Stimulated activated CD8-positive, alpha-beta memory T cell treated with anti-CD3 and anti-CD28 coated beads, Interleukin-2, amount 100 ng/mL, for 48 hours (primary cell): ENCODE results near the gene PTPRN2.

Experiments used
- DNase-seq, 2 donors: peaks; one replicate each; pipeline ENCODE4 v3.0.0-alpha.2; 2020; ENCODE audit warnings: low read depth in 2 of 2

Gene PTPRN2

GRCh38 chr7:157630301-157630853 is 957.2 kb downstream of the PTPRN2 start:
- no peak for DNase-seq

- no peak for DNase-seq
Measured at GRCh38 chr7:157628456-157628855, 959.2 kb downstream of the PTPRN2 start.

DNA sequence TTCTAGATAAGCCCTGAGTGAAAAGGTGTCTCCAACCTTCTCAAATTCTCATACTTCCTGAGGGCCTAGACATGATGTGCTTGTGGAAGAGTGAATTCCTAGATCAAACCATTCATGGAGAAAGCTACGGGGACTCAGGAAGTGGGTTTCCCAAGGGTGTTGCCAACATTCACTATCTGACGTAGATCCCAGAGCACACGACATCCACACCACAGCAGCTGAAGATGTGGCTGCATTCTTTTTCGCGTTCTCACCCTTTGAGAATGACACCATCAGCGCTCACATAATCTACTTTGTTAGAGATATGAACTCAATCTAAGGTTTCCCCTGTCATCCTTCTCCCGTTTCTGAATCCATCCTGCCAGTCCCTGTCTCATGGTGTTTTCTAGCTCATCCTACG is 960.0 kb downstream of the PTPRN2 start:
- DNase-seq, result no peak

DNA sequence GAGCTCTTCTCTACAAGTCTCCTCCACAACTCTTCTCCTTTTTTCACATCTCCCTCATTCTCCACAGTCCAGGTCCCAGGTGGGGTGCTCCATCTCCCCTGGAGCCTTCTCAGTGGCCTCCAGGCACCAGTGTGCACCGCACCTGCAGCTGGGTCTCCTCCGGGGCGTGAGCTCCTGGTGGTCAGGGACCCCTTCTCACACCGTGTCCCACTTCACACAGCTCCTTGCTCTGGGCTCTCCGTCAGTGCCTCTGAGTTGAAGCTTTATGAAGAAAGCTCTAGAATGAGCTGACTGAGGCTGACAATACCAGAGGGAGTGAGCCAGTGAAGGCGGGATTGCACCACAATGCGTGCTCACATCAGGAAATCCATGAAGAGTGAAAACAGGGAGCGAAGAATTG is 960.6 kb downstream of the PTPRN2 start:
- DNase-seq, result no peak

DNA sequence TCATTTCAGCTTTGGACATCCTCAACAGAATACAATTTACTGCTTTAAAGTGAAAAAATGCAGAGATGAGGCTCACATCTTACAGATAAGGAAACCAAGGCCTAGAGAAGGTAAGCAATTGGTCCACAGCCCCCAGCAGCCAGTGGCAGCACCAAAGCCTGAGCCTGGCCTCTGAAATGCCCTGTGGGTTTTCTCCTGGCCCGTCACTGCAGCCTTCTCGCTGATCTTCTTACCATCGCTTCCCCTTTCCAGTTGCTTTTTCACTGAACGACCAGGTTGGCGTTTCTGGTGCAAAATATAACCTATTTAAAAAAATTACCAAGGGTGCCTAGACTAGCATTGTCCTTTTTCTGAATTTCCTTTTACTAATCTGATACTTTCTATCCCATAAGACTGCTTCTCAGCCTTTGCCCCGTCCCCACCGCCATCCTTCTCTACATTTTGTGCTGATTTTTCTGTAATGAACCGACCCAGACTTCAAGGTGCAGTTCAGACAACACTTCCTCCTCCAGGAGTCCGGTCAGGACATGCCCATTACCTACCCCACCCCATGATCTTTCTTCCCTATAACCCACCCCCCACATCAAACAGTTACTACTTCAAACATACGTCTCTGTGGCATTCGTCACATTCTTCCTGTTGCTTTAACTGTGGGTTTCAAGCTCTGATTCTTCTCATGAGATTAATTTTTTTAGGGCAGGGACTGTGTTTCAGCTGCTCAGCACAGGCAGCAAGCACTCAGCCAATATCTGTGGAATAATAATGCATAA is 961.5 kb downstream of the PTPRN2 start:
- no peak for DNase-seq

- no peak for DNase-seq
Measured at GRCh38 chr7:157623556-157623955, 964.1 kb downstream of the PTPRN2 start.

DNA sequence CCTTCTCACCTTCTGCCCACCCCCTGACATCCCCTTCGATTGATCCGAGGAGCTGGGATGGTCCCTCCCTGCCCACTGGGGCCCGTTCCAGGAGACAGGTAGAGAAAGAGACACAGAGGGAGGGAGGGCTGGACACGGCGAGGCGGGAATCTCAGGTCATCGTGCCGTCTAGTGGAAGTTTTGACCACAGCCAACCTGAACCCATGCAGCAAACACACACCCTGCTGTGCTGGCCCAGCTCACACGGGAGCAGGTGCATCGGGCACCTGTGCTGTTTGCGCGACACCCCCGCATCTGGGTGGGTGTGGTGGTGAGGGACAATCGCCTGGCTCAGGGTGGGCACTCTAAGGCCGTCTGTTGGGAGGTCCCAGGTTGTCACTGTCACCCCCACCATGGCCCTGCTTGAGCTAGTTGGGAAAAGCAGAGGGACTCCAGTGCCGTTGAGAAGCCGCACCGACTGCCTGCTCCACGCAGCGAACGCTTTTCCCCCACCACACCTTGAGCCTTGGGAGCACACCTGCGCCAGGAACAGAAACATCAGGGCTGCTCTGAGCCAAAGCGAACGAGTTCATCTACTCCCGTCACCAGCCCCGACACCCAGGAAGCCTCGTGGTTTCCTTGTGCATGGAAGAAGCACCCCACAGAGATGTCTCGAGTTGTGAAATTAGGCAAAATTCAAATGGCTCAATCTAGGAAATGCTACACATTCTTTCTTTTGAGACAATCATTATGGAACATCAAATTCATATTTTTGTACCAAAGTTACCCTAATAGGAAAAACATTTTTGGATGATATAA is 965.0 kb downstream of the PTPRN2 start:
- no peak for DNase-seq

DNA sequence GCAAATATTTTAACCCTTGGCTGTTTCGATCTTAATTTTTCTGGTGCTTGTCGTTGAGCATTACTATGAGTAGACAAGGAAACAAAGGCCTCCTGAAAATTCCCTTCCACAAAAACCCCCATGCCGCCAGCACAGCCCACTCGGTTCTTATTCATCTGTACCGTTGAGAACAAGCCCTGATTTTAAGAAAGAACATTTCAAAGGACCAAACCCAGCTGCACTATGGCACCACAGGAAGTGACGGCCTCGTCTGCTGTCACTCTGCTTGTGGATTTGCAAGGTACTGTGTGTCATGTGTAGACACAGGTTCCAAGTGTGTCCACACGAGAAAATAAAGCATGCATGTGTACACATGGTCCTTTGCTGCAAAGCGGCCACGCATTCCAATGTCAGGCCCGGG is 965.6 kb downstream of the PTPRN2 start:
- no peak for DNase-seq

GRCh38 chr7:157621131-157621681 is 966.4 kb downstream of the PTPRN2 start:
- no peak for DNase-seq

- DNase-seq, result no peak
Measured at GRCh38 chr7:157620616-157621015, 967.0 kb downstream of the PTPRN2 start.

DNA sequence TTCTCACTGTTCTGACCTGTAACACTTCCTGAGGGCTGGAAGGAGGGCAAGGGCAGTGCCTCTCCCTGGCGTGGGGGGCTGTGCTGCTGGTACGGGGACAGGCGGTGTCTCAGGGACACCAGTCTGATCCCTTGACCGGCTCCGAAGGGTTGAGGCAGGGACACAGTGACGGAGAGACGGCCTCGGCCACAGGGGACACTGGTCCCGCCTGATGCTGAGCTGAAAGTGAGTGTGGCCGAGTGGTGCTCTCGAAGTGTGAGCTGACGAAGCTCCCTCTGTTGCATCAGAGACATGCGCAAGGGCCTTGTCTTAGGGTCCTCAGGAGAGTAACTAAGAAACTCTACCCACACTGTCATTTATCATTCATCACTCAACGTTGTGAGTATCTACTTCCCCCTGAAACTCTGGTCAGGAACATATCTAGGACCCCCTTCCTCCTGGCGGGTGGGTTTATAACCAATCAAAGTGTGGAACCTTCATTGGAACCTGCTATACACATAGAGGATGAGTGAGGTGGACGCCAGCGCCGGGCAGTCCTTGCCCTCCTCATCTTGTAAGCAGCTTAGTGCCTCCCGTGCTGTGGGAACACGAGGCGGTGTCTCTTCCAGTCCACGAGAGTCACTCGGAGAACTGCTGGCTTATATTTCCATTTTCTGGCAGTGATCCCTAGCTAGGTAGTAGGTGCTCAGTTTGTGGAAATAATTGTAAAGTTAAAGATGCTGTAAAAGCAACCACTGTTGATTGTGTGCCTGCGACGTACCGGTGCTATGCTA is 967.7 kb downstream of the PTPRN2 start:
- DNase-seq, result no peak

DNA sequence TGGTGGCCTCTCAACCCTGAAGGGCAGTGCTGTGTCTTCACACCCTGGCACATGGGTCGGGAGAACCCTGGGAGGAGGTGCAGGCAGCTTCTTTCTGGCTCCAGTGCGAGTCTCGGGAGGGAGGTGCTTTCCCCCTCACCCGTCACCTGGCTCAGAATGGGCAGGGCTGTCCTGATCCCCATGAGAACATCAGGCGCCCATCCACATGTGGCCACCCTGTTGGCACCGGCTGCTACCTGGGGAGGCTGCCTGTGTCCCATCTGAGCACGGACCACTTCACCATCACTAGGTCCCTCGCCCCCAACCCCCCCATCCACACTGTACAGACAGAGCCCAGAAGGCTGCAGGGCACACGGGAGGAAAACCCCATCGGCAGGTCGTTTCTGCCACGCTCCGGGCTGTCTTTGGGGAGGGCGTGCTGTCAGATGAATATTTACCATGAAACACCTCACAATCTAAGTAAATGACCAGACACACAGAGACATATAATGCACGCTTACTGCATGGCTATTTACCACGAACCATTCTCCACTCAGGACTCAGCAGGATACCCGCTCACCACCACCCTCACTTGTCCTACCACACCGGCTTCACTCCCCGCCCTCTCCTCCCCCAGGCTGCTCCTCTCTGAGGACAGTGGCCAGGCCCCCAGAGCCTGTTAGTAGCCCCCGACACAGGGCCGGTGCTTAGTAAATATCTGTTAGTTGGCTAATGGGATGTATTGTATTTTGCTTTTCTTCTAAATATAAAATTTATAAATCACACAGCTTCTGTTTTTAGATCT is 968.6 kb downstream of the PTPRN2 start:
- no peak for DNase-seq

GRCh38 chr7:157618091-157618726 is 969.4 kb downstream of the PTPRN2 start:
- no peak for DNase-seq

DNA sequence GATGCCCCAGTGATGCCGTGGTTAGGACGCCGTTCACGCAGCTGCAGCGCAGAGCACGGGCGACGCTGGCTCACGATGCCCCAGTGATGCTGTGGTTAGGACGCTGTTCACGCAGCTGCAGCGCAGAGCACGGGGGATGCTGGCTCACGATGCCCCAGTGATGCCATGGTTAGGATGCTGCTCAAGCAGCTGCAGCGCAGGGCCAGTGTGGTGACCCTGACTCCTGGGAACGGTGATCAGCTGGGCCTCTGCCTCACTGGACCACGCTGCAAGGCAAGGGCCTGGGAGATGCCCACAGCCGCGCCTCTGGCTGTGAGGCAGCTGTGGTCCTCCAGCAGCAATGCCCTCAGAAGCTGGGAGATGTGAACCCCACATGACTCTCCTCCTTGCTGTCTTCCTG is 970.2 kb downstream of the PTPRN2 start:
- DNase-seq, result no peak

DNA sequence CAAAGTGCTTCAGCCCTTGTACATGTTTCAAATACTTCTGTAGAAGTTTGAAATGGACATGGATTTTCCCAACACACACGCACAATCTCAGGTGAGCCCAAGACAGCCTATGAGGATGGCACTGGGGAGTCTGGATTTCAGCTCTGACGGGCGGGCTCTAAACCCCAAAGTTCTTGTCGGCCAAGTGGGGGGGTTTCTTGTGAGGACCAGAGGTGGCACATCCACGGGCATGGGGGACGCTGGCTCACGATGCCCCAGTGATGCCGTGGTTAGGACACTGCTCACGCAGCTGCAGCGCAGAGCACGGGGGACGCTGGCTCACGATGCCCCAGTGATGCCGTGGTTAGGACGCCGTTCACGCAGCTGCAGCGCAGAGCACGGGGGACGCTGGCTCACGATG is 970.7 kb downstream of the PTPRN2 start:
- no peak for DNase-seq

- no peak for DNase-seq
Measured at GRCh38 chr7:157616426-157616825, 971.2 kb downstream of the PTPRN2 start.

DNA sequence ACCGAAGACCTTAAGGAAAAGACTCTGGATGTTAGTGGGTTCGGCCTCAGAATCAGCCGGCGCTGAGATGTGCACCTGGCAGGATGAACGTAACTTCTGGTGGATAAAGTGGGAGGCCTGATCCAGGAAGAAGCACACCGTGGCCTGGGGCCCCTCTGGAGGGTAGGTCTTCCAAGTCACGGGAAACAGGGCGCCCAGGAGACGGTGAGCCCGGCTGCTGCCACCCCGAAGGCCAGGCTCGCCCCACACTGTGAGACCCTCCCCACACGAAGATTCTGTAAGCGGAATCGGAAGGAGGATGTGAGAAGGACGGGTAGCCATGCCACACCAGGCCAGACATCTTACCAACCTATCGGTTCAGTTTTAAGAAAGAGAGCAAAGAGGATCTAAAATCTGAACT is 971.8 kb downstream of the PTPRN2 start:
- no peak for DNase-seq

DNA sequence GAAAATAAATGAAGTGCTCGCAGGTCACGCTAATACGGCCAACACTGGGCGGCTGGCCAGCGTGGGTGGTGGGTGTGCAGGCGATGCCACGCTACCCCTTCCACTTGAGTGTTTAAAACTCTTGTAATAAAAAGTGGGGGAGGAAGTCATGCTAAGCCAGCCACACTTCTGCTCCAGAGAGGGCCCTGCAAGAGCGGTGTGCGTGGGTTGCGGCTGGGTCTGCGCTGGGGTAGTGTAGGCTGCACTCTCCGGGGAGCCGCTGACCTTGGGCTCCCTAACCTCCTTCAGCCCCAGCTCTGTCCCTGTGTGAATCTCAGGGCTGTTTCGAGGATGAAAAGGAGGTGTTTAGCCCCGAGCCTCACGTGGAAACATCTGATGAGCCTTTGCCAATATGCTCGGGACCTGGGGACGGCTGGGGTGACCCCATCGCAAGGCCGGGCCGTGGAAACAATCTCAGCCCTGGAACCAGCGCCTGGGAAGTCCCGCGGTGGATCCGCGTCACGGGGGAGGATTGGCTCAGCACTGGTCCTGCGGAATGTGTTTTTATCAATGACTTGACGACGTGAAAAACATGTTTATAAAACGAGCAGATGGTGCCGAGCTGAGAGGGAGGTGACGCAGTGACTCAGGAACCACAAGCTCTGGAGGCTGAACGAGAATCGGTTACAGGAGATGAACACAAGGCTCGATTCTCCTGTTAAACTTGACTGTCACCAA is 972.4 kb downstream of the PTPRN2 start:
- DNase-seq, result no peak

DNA sequence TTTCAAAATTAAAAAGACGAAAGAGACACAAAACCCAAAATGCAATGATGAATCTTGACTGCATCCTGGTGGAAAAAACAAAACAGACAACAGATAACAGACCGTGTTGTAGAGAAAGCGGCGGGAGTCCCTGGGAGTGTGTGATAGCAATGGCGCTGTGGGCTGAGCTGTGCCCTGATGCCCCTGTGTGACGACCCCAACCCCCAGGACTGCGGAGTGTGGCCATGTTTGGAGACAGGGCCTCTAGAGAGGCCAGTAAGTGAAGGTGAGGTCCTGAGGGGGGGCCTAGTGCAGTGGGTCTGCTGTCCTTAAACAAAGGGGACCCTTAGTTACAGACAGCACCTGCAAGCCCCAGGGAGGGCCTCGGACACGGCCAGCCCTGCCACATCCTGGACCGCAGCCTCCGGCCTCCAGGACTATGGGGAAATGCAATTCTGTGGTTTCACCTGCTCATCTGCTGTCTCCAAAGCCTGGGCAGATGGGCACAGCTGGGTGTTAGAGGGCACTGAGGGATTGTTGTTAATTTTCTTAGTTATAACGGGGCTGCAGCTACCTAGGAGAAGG is 973.1 kb downstream of the PTPRN2 start:
- DNase-seq, result no peak
